Right kidney (tissue), 9 donors: ENCODE data around the gene PLGLB1.
"Not testable (repeated sequence)": the region's sequence is repeated elsewhere in the genome, so short reads cannot be mapped to it uniquely, and the experiment has no call there.

Experiments used
- DNase-seq: peaks from one replicate; pipeline ENCODE4 v3.0.0-alpha.2; 2016
- long read RNA-seq, 8 donors: transcript quantifications; one replicate each; lab custom pipeline, GENCODE V29; 2026

The PLGLB1 gene
- long read RNA-seq, donor 1, partial matches to known transcripts = 0 of 1 reads
- long read RNA-seq, donor 1, other reads (novel, unspliced or antisense) = 0 of 1 reads
- long read RNA-seq, donor 2 = 0 reads
- long read RNA-seq, donor 3, partial matches to known transcripts = 10 of 10 reads
- long read RNA-seq, donor 3, other reads (novel, unspliced or antisense) = 0 of 10 reads
- long read RNA-seq, donor 4 = 0 reads
- long read RNA-seq, donor 5 = 0 reads
- long read RNA-seq, donor 6 = 0 reads
- long read RNA-seq, donor 7 = 0 reads
- long read RNA-seq, donor 8, partial matches to known transcripts = 10 of 10 reads
- long read RNA-seq, donor 8, other reads (novel, unspliced or antisense) = 0 of 10 reads

GRCh38 chr2:87021744-87022143, at the start of gene PLGLB1:
PLGLB1 (minus strand) TSS chr2:87021844; CDS start chr2:87021783, 61 bp downstream.
- not testable (repeated sequence) for DNase-seq

- DNase-seq = not testable (repeated sequence)
These were observed 42.7 kb upstream of the PLGLB1 start for GRCh38 chr2:87064305-87064704.

- not testable (repeated sequence) for DNase-seq
These were observed 41.8 kb upstream of the PLGLB1 start for GRCh38 chr2:87063431-87063830.

DNA sequence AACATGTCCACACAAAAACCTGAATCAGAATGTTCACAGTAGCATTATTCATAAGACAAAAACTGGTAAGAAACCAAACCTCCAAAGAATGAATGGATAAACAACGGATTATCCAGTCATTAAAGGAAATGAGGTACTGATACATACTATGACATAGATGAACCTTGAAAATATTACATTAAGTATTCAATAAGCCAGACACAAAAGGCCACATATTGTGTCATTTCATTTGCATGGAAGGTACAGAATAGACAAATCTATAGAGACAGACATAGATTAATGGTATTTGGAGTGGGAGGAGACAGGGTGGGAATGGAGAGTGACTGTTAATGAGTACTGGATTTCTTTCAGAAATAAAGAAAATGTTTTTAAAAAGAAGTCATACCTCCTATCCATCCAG, 39.9 kb upstream of the PLGLB1 start:
- DNase-seq = not testable (repeated sequence)

DNA sequence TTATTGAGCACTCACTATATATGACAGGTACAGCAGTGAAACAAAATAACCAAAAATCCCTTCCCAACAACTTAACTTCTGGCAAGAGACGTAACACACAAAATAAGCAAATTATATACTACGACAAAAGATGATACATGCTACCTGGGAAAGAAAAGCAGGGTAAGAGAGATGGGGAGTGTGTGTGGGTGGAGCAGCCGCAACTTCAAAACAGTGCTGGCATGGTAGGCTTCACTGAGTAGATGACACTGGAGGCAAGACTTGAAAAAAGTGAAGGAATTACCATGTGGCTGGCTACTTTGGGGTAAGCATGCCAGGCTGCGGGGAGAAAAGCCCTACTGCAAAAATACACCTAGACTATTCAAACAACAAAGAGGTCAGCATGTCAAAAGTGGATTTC, 36.0 kb upstream of the PLGLB1 start:
- not testable (repeated sequence) for DNase-seq

DNA sequence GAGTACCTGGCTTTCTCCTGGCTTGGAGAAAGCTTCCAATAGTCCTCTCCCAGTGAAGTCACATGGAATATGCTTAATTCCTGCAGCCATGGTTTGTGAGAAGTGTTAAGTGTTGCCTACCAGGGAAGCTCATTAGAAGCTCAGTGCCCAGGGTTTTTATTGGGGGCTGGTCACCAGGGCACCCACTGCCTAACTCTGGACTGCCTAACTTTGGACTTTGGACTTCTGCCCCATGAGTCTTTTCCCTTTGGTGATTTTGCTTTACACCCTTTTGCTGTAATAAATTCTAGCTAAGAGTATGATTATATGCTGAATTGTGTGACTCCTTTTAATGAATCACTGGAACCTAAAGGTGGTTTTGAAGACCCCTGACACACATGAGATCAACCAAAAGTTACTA, 35.2 kb upstream of the PLGLB1 start:
- not testable (repeated sequence) for DNase-seq

GRCh38 chr2:87056435-87056834, 34.8 kb upstream of the PLGLB1 start:
- DNase-seq = not testable (repeated sequence)

DNA sequence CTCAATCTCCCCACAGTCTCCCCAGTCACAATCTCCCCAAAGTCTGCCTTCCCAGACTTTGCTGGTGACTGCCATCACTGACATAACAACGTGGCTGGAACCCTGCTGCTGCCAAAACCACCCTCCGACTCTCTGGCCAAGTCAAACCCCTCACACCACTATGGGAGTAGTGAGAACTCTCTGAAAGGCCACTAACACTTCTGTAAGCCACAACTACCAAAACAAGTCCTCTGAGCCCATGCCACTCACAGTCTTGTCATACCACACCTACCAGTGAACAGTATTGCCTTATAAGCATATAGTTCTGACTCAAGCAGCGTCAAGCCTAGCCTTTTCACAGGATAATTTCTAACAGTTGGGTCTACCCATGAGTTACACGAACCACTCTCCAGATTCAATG, 32.7 kb upstream of the PLGLB1 start:
- not testable (repeated sequence) for DNase-seq

- DNase-seq = not testable (repeated sequence)
These were observed 19.8 kb upstream of the PLGLB1 start for GRCh38 chr2:87041321-87041978.

GRCh38 chr2:87028607-87029006, 7.0 kb upstream of the PLGLB1 start:
- DNase-seq = not testable (repeated sequence)

GRCh38 chr2:87026816-87027215, 5.2 kb upstream of the PLGLB1 start:
- DNase-seq = not testable (repeated sequence)

GRCh38 chr2:87025927-87026326, 4.3 kb upstream of the PLGLB1 start:
- not testable (repeated sequence) for DNase-seq

DNA sequence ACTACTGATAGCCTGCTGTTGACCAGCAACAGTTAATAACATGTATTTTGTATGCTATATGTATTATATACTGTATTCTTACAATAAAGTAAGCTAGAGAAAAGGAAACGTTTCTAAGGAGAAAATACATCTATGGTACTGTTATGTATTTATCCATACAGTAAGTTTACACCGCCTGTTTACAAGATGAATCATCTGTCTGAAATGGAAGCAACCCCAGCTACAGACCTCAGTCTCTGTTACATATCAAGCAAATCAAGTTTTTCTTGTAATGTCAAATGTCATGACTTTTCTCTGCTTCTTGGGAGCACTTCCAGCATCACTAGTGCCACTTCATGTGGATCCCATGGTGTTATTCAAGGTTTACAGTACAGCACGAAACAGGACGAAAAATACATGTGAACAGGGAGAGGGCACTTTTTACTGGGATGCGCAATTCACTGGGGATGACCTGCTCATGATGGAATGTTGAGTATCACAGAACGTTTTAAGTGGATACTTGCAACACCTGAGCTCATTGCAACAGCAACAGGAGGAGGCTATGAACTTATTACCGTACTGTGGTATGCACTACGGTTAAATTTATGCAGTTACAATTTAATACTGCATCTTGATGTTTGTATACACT, 2.5 kb upstream of the PLGLB1 start:
- not testable (repeated sequence) for DNase-seq

DNA sequence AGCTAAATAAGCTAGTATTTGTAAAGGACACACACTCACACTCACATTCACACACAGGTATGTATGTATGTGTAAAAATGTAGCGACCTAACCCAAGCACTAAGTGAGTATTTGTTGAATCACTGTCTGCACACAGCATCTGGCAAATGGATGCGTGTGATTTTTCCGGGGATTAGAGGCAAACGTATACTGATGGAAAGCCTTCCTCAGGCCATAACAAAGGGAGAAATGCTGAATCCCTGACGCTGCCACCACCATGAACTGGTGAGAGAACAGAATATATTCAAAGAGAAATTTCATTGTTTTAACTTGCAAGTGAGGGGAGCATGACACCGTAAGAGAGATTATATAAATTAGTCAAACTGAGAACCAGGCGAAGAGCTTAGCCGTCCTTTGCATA, 601 bp downstream of the PLGLB1 start:
- DNase-seq = not testable (repeated sequence)

DNA sequence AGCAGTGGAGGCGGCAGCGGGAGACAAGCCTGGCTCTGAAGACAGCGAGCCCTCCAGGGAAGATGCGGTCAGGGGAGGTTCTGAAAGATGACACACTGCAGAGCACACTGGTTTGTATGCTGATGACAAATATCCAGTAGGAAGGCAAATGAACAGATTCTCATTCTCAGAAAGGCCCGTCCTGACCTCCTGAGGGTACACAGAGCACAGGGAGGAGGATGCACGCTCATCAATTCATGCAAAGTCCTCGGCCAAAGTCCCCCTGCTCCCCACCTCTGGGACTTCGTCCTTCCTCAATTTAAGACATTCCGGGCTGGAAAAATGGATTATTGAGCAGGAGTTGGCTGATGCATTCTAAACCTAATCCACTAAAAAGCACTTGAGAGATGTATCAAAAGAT, 2.6 kb downstream of the PLGLB1 start:
- DNase-seq = not testable (repeated sequence)

- not testable (repeated sequence) for DNase-seq
These were observed 7.0 kb downstream of the PLGLB1 start for GRCh38 chr2:87014489-87015169.

DNA sequence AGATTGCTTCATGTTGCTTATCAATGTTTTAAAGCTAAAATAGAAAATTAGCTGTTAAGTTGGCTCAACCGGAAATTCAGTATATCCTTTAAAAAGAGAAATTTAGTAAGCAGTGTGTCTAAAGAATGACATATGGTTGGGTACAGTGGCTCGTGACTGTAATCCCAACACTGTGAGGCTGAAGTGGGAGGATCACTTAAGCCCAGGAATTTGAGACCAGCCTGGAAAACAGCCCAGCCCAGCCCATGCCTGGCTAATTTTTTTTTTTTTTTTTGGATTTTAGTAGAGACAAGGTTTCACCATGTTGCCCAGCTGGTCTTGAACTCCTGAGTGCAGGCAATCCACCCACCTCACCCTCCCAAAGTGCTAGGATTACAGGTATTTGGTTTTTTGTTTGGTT, 17.2 kb downstream of the PLGLB1 start:
- DNase-seq = not testable (repeated sequence)
